Mesodermal cell (in vitro differentiated cells): ENCODE results near the gene DEFB125.

Source experiments
- H3K27ac ChIP-seq: 2 replicates; pipeline ENCODE4 v1.7.0; 2013; ENCODE audit warnings: mild to moderate bottlenecking, low read depth, low read length, moderate library complexity; ENCODE audit not compliant: severe bottlenecking
- H3K36me3 ChIP-seq: 2 replicates; pipeline ENCODE4 v1.7.1; 2013; ENCODE audit warnings: mild to moderate bottlenecking, low read length, moderate library complexity; ENCODE audit not compliant: control insufficient read depth, insufficient read depth
- H3K4me1 ChIP-seq: one replicate; pipeline ENCODE4 v1.7.1; 2013; ENCODE audit warnings: mild to moderate bottlenecking, low read length; ENCODE audit not compliant: insufficient read depth, control insufficient read depth, poor library complexity, severe bottlenecking
- H3K4me3 ChIP-seq: 2 replicates; pipeline ENCODE4 v1.7.0; 2013; ENCODE audit warnings: low read length, control low read depth, mild to moderate bottlenecking; ENCODE audit not compliant: insufficient read depth, poor library complexity, severe bottlenecking; ENCODE audit errors: extremely low read depth
- H3K9me3 ChIP-seq: 2 replicates; pipeline ENCODE4 v1.7.1; 2013; ENCODE audit warnings: mild to moderate bottlenecking, low read length, moderate library complexity; ENCODE audit not compliant: control insufficient read depth
- WGBS, 2 experiments: methylation state at CpG; one replicate each; pipeline ENCODE4 v1.1.5; 2013; ENCODE audit warnings: missing lambda C conversion rate in 2 of 2; ENCODE audit not compliant: insufficient coverage in 2 of 2; 5-methylcytosine and 5-hydroxymethylcytosine counted together

Gene DEFB125

DNA sequence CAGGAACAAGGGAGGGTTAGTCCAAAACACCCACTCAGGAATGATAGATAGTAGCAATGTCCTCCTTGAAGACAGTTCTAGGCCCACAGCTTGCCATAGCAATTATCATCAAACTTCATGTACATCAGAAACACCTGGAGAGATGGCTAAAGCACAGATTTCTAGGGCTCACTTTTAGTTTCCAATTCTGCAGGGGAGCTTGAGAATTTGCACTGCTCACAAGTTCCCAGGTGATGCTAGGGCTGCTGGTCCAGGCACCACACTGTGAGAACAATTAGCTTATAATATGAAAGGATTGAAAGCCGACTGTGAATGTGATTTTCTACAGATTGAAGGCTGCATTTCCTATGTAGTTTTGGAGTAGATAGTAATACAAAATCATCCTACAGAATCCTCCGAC is 58.4 kb downstream of the DEFB125 start:
- no CpG with 5 or more reads among the region's 2 CpGs for WGBS, 2 experiments

More for the DNA sequence above, 58.4 kb downstream of the DEFB125 start:
- Histone ChIP-seq H3K4me3 (no peak overlapping the region), H3K9me3 (no peaks in the 10 kb centered on the region), H3K4me1 (no peaks in the 10 kb centered on the region), H3K36me3 (no peaks in the 10 kb centered on the region), H3K27ac (no peak overlapping the region)
